HG03378 (cell line): Measurements from ENCODE around the gene HLA-B.
"Not testable (repeated sequence)": the region's sequence is repeated elsewhere in the genome, so short reads cannot be mapped to it uniquely, and the experiment has no call there.

Experiments
- ATAC-seq: cut with Tn5 transposase; IDR thresholded peaks from one replicate; pipeline ENCODE4 v1.9.1; 2021; ENCODE audit warnings: mild to moderate bottlenecking, moderate library complexity; ENCODE audit not compliant: unreplicated experiment

Gene HLA-B

DNA sequence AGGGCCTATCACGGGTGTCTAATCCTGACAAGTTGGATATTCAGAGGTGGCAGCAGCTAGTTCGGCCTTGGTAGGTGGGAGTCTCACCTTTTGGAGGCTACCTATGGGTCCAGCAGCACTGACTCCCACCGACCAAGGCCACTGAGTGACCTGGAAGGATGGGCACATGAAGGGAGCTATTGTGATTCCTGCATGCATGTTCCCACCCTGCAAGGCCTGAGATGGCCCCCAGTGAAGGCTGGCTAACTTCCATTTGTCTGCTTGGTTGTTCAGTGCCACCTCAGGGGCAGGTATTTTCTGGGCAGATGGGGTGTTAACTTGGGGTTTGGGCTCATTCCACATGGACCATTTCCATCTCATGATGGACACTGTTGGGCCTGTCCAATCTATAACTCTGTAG is 28.1 kb upstream of the HLA-B start:
- ATAC-seq: no peak

DNA sequence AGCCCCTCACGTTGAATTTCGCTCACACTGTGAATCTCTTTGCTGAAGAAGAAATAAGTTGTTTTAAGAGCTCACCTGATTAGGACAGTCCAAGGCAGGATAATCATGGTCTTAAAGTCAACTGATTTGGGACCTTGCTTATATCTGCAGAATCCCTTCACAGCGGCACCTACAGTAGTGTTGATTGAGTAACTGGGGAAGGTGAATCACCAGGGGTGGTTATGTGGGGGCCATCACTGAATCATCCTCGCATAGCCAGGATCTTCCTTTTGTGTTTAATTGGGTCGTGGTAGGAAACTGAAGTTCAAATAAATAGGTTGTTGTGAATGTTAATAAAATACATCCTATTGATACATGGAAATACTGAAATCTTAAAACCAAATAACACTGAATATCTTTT is 26.2 kb upstream of the HLA-B start:
- no peak for ATAC-seq

DNA sequence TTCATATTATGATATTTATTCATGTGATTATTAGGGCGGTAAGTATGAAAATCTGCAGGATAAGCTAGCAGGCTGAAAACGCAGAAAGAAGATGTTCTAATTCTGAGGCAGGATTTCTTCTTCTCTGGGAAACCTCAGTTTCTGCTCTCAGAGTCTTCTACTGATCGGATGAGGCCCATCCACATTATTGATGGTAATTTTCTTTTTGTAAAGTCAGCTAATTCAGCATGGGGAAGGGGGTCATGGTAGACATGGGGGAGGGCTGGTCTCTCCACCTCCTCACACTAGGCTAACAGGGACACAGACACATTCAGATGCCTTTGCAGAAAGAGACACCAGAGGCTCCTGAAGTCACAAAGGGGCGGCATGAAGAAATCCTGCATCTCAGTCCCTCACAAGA is 24.7 kb upstream of the HLA-B start:
- no peak for ATAC-seq

DNA sequence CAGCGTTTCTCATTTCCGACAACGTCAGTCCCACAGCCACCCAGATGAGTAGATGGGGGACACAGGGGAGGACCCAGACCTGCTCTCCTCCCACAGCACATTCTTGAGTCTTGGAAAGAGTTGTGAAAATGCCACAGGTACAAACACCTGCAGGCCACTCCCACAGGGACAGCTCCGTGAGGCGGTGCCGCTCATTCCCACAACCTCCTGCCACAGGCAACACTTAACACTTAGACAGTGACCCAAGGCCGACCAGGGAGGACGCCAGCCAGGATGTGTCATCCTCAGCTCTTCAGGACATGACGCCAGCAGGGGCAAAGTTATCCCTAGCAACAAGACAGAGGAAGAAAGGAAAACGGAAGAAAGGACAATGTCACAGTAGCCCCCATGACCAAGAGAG is 22.9 kb upstream of the HLA-B start:
- no peak for ATAC-seq

DNA sequence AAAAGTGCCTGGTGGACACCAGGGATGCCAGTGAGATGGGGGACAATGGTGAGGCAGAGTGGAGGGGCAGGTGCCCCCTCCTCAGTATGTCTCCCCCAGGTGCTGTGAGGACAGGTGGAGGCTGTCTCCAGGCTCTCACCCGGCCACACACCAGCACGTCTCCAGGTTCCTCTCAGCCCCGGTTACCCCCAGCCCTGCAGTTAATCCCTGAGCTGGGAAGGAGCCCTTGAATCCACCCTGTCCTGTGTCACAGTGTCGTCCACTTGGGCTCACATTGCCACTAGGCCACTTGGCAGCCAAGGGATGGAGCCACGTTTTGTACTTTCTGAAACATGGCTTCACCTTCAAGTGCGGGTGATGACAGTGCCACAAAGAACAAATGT is 21.7 kb upstream of the HLA-B start:
- no peak for ATAC-seq

DNA sequence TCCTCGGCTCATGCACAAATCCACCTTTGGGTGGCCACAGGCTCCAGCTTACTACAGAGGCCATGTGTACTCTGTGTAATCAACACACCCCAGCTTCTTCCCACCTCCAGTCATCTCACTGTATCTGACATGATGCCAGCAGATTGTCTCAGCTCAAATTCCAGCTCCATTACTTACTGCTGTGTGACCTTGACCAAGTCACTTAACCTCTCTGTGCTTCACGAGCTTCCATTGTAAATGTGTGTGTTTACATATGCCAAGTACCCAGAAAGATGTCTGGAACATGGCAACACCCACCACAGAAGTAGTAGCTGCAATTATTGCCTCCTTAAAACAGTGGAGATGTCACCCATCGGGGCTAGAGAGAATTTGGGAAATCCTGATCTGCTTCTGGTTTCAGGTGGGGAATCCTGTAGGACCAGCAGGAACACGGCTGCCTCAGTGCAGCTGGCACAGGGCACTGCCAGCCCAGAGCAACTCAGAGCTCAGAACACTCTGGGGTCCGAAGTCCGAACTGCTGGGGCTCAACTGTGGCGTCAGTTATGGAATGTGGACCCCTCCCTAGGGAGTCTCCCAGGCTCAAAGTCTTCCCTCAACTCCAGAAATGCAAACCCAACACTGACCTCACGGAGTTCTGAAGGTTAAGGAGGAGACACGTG is 21.2 kb upstream of the HLA-B start:
- no peak for ATAC-seq

DNA sequence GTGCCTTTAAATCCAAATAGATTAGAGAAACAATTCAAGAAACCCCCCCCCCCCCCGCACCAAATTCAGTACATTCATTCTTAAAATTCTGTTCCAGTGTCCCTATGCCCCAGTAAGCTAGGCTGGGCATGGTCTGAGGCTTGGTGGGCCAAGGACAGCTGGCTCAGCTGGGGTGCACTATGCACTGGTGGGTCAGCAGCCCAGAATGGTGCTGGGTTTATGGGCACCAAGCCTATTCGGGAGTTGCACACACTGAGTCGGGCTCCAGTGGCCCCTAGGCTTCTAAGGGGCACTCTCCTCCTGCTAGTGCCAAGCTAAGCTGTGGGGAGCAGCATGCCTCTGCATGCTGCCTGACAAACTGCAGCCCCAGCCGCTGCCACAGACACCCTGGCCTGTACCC is 20.1 kb upstream of the HLA-B start:
- no peak for ATAC-seq

DNA sequence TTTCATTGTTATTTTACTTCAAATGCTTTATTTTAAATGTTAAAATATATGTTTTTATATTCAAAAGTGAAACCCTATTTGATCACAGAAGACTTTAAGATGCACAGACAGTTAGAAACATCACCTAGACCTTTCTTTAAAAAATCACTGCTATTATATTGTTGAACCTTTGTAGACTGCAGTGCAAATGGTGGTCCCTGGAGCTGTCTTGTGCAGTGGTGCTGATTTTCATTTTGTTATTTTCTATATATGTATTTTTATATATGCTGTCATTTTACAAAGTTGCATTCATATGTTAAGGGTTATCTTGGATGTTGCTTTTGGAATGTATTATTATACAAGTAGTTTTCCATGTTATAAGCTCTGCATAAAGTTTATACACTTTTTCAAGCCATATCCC is 18.7 kb upstream of the HLA-B start:
- ATAC-seq: no peak

DNA sequence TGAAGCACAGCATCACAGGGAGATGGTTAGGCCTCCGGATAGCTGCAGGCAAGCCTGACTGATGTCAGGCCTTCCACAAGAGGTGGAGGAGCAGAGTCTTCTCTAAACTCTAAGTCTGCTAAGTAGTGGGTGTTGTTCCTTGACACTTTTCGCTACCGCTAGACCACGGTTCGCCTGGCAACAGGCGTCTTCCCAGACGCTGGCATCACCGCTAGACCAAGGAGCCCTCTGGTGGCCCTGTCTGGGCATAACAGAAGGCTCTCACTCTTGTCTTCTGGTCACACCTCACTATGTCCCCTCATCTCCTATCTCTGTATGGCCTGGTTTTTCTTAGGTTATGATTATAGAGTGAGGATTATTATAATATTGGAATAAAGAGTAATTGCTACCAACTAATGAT is 17.1 kb upstream of the HLA-B start:
- not testable (repeated sequence) for ATAC-seq

DNA sequence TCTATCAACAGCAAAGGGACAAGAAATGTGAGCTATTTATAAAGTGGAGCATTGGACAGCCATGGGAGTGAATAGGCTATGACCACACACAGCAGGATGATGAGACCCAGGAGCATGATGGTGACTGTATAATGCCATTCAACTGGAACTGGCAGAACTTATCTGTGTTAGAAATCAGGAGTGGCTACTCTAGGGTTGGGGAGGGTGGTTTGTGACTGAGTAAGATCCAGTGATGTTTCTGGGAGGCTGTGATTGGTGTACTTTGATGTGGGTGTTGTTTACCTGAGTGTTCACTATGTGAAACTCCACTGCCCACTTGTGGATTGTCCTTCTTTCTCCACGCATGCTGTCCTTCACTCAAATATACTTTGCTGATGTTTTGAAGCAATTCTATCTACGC is 11.5 kb upstream of the HLA-B start:
- no peak for ATAC-seq

DNA sequence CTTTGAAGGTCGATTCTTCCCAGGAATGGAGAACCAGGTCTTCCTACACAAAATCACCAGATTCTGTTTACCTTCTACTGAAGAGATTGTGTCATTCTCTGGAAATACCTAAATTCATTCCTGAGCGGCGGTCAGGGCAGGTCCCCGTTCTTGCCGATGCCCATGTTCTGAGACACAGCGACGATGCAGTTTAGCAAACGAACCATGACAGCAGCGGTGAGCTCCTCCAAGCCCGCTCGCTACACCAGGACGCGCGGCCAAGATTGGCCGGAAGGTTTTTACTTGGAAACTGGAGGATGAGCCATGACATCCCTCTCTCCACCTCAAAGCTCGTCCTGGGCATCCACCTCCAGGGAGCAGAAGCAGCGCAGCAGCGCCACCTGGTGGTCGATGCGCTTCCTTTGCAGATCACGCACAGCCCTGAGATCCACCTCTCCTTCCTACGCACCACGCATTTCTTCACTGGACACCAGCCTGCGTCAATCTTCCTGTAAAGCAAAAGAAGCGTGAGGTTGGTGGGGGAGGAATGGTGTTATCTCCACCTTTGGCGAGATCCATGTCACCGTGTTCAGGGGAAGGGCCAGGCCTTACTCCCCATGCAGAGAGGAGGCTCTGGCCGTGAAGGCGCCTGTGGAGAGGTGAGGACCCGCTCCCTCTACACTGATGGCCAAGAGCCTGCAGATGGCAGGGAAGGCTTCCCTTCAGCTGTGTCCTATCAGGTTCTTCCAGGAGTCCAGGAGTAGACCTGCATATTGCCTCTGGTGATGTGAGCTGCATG is 9.9 kb upstream of the HLA-B start:
- ATAC-seq: peak; percentile 74

DNA sequence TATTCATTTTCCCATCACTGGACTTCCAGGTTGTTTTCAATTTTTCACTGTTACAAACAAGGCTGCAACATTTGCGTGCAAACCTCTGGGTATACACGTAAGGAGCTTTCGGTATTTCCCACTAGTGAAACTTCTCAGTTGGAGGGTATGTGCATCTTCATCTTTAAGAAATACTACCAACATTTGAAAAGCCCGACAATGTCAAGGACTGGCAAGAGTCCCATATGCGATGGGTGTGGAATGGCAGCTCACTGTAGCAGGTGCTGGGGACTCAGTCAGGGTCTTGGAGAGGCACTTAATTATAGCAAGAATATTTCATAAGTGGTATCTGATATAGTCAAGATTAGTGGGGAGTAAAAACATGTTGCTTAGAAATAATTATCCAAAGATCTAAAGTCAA is 8.9 kb upstream of the HLA-B start:
- no peak for ATAC-seq

DNA sequence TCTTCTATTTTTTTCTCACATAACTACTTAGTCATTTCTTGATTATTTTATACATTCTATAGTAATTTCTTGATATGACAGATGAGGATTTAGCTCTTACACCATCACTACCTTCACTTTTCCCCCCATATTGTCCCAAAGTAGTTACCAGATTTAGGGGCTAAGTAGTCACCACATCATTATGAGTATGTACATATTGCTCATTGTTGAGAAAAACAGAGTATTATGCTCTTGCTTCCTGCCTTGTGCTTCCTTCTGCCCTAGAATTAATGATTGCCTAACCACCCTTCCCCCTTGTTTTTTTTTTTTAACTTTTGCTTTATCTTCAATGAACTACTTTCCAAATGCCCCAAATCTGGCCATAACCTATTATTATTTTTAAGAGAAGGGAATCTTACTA is 6.8 kb upstream of the HLA-B start:
- ATAC-seq: no peak

DNA sequence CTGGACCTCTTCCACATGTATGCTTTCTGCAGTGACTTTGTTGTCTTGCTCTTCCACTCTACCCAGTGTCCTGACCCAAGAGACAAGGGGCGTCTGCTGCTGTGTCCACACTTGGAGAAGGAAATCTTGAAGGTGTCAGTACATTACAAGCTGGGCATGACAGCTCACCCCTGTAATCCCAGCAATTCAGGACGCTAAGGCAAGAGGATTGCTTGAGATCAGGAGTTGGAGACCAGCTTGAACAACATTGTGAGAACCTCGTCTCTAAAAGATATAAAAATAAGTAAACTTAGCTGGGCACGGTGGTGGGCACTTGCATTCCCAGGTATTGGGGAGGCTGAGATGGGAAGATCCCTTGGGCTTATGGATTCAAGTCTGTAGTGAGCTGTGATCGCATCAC is 5.8 kb upstream of the HLA-B start:
- ATAC-seq: no peak

DNA sequence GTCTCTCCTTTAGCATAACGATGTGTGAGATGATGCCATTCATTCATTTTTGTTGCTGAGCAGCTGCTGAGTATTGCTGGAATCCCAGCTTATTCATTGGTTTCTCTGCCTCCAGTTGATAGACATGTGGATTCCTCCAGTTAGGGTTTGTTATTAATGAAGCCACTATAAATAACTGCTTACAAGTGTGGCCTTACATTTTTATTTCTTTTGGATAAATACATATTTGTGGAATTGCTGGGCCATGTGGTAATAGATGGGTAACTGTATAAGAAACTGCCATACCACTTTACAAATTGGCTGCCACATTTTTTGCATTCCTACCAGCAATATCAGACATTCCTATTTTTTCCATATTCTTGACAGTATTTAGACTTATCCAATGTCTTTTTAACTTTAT is 2.6 kb upstream of the HLA-B start:
- no peak for ATAC-seq

DNA sequence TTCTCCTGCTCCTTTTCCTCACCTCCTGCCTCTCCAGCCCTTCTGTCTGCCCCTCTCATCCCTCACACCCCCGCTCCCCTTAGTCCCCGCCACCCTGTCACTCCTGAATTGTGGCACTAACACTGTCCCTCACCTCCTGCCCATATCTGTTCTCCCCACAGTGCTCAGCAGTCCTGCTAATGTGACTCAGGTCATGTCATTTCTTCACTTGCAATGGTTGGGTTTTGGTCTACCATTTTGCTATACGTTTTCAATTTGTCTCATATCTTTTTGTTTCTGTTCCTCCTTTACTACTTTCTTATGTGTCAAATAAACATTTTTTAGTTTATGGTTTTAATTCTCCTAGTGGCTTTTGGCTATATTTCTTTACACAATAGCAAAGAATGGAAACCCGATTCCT is 1.3 kb upstream of the HLA-B start:
- ATAC-seq: no peak

DNA sequence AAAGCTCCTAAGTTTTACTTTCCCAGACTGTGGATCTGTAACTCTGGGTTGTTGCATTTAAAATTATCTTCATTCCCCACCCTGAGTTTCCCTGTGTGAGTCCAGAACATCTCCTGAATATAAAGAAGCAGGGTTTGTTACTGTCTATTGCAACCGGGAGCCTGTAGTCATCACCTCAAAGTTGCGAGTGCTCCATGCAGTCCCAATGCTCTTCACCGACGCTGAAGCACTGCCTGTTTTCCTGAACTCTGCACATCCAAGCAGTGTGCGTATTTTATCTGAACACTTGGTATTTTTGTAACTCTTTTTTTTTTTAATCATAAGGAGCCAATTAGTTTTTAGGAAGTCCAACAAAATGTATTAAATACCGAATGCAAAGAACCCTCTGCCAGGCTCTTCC is 907 bp upstream of the HLA-B start:
- no peak for ATAC-seq

DNA sequence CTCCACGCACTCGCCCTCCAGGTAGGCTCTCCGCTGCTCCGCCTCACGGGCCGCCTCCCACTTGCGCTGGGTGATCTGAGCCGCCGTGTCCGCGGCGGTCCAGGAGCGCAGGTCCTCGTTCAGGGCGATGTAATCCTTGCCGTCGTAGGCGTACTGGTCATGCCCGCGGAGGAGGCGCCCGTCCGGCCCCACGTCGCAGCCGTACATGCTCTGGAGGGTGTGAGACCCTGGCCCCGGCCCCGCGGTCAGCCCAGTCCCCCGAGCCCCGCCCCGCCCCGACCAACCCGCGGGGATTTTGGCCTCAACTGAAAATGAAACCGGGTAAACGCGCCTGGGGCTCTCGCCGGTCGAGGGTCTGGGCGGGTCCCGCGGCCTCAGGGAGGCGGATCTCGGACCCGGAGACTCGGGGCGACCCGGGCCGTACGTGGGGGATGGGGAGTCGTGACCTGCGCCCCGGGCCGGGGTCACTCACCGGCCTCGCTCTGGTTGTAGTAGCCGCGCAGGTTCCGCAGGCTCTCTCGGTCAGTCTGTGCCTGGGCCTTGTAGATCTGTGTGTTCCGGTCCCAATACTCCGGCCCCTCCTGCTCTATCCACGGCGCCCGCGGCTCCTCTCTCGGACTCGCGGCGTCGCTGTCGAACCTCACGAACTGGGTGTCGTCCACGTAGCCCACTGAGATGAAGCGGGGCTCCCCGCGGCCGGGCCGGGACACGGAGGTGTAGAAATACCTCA is 598 bp downstream of the HLA-B start:
- no peak for ATAC-seq

DNA sequence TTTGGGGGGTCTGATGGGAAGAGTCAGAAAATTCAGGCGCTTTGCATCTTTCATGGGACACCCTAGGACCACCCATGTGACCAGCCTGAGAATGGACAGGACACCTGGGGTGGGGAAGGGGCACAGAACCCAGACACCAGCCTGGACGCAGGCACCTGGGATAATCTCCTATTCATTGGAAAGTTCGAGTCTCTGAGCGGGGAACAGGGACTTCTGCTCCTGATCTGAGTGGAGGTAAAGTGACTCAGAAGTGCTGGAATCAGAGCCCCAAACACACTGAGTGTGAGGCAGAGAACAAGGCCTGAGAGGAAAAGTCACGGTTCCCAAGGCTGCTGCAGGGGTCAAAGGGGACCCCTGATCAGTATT is 1.4 kb downstream of the HLA-B start:
- ATAC-seq: no peak

DNA sequence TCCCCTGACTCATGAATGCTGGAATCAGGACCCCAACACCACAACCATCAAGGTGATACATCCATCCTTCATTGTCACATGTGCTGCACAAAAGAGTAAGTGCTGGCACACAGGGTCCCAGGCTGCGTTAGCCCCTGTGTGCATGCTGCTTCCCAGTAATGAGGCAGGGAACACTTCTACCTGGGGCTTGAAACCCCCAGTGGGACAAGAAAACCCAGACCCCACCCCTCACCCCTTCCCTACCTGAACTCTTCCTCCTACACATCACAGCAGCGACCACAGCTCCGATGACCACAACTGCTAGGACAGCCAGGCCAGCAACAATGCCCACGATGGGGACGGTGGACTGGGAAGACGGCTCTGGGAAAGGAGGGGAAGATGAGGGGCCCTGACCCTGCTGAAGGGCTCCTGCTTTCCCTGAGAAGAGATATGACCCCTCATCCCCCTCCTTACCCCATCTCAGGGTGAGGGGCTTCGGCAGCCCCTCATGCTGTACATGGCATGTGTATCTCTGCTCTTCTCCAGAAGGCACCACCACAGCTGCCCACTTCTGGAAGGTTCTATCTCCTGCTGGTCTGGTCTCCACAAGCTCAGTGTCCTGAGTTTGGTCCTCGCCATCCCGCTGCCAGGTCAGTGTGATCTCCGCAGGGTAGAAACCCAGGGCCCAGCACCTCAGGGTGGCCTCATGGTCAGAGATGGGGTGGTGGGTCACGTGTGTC is 2.0 kb downstream of the HLA-B start:
- ATAC-seq: no peak

DNA sequence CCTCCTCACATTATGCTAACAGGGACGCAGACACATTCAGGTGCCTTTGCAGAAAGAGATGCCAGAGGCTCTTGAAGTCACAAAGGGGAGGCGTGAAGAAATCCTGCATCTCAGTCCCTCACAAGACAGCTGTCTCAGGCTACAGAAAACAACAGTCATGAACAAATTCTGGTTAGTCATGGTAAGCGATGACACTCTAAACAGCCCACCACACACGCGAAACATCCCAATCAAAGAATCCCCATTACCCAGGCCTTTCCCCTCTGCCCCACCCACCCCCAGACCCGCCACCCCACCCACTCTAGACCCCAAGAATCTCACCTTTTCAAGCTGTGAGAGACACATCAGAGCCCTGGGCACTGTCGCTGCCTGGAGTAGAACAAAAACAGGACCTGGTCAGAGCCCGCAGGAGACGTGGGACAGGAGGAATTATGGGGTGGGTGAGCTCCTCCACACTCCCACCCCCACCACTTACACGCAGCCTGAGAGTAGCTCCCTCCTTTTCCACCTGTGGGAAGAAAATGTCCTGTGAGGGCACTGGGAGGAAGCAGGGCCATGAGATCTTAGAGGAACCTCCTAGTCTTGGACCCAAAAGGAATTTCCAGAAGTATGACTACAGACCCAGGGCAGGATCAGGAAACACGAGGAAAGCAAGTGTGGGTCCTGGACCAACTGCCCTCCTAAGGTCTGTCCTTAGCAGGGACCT is 2.7 kb downstream of the HLA-B start:
- no peak for ATAC-seq
